Renal cortex interstitium (tissue), 11 donors: Measurements from ENCODE around the gene NT5C1A. TPM values are rescaled to one million over a fixed set of nuclear protein-coding genes. Genes with fewer than 3 reads are reported as not detected.

ENCODE experiments used
- DNase-seq, 11 donors: peaks; one replicate each; pipeline ENCODE4 v3.0.0-alpha.2; 2013; ENCODE audit warnings: low read depth in 9 of 11, low spot score in 4 of 11; ENCODE audit errors: extremely low read depth in 1 of 11
- polyA plus RNA-seq, 3 donors: library from polyadenylated mRNA; unstranded; fragments of 120-200 nt; gene quantifications; one replicate each; pipeline ENCODE4 v1.2.1, GENCODE V29; 2013; ENCODE audit not compliant: insufficient read length in 3 of 3

NT5C1A gene
- polyA plus RNA-seq, 3 donors, result 0.18 to 0.30 TPM; not detected in 1

GRCh38 chr1:39625462-39626273, 46.2 kb downstream of the NT5C1A start:
- DNase-seq, result peak in 5 of 11 donors; percentile 47 to 65 (median 61)

GRCh38 chr1:39625009-39625408, 46.9 kb downstream of the NT5C1A start:
- no peak for DNase-seq

- no peak for DNase-seq
These were observed 48.9 kb downstream of the NT5C1A start for GRCh38 chr1:39623053-39623452.

DNA sequence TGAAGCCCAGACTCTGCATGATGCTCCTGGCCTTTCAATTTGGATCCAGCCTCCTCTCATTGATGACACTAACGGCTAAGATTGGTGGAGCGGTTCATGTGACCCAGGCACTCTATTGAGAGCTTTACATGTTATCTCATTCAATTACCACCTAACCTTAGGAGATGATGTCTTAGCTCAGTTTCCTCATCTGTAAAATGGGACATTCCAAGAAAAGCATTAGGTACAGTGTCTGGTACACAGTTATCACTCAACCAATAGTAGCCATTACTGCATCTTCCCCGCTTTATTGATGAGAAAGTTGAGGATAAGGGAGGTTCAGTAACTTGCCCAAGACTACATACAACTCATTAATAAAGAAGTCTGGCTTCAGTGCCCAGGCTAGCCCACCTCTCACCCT, 49.5 kb downstream of the NT5C1A start:
- DNase-seq, result no peak

- no peak for DNase-seq
These were observed 51.2 kb downstream of the NT5C1A start for GRCh38 chr1:39620659-39621165.

DNA sequence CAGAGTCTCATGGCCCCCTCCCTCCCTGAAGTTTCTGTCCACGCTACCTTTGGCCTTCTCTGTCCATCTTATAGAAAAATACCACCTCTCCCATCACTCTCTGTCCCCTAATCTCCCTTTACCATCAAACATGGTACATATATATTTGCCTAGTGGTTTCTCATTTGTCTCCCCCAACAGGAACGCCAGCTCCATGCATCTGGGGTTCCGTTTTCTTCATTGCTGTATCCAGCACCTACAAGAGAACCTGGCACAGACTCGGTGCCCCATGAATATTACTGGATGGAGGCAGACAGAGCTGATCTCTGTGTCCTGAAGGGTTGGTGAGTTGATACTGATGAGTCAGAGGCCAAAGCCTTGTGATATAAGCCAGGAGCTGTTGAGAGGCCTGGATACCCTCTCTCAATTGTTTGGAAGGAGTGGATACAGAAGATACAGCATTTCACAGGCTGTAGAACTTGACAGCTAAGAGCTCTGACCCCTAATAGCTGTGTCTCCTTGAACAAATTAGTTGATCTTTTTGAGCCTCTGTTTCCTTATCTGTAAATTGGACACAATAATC, 54.3 kb downstream of the NT5C1A start:
- no peak for DNase-seq

DNA sequence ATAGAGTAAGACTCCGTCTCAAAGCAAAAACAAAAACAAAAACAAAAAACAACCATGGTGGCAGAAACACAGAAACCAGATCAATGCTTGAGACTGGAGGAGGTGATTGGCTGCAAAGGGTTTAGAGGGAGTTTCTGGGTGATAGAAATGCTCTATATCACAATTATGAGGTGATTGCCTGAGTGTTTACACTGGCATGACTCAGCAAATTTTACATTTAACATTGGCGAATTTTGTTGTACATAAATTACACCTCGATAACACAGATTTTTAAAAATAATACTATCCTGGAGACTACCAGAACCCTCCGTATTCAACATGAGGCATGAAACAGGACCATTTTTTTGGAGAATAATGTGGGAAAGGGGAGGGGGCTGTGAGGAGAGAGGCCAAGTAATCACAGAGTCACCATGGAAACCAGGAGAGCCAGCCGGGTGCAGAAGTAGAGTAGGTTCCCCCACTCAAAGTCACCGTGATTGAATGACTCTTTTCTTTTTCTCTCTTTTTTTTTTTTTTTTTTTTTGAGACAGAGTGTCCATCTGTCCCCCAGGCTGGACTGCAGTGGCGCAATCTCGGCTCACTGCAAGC, 56.7 kb downstream of the NT5C1A start:
- DNase-seq, result no peak

GRCh38 chr1:39614488-39614887, 57.4 kb downstream of the NT5C1A start:
- no peak for DNase-seq

DNA sequence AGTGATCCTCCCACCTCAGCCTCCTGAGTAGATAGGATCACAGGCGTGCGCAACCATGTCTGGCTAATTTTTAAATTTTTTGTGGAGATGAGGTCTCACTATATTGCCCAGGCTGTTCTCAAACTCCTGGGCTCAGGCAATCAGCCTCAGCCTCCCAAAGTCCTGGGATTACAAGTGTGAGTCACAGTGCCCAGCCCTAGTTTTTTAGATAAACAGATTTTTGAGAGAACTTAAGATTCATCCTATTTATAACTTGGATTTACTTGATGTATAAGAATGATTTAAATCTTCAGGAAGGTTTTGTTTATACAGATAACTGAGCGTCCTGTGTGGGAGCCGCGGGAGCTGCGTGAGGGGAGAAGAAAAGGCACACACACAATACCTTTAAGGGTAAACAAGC, 58.7 kb downstream of the NT5C1A start:
- DNase-seq, result no peak

GRCh38 chr1:39609618-39610331, 62.1 kb downstream of the NT5C1A start:
- peak in 4 of 11 donors; percentile 29 to 46 (median 31) for DNase-seq

Other genes starting within 250 kb of the NT5C1A start
- 1 to 10 TPM in 1 of 3 donors, under 1 TPM in 2; 0.43 to 1.3 (median 0.61) TPM for gene BMP8A, start 180.5 kb downstream of the NT5C1A start, polyA plus RNA-seq
- gene PABPC4, start 95.3 kb downstream of the NT5C1A start, polyA plus RNA-seq, result 100 to 1,000 TPM; 211 to 250 (median 238) TPM
- 10 to 100 TPM; 18.4 to 25.2 (median 21.9) TPM for gene HEYL, start 32.5 kb downstream of the NT5C1A start, polyA plus RNA-seq
- gene HPCAL4, start 19.3 kb upstream of the NT5C1A start, polyA plus RNA-seq, result under 1 TPM; 0.30 to 0.77 (median 0.59) TPM
- 10 to 100 TPM; 70.4 to 73.6 (median 73.4) TPM for gene PPIE, start 66.8 kb upstream of the NT5C1A start, polyA plus RNA-seq
- 1 to 10 TPM in 1 of 3 donors, under 1 TPM in 2; 0.22 to 1.5 (median 0.33) TPM for gene OXCT2, start 99.2 kb upstream of the NT5C1A start, polyA plus RNA-seq
- 1 to 10 TPM; 1.9 to 5.1 (median 2.1) TPM for gene BMP8B, start 116.8 kb upstream of the NT5C1A start, polyA plus RNA-seq
- 10 to 100 TPM; 27.9 to 49.1 (median 40.1) TPM for gene TRIT1, start 211.4 kb upstream of the NT5C1A start, polyA plus RNA-seq
- gene MYCL, start 229.8 kb upstream of the NT5C1A start, polyA plus RNA-seq, result 1 to 10 TPM; 7.5 to 8.4 (median 8.1) TPM